Measurements from ENCODE around the gene LAPTM5.
"Not testable (repeated sequence)": the region's sequence is repeated elsewhere in the genome, so short reads cannot be mapped to it uniquely, and the experiment has no call there.

Gene LAPTM5

DNA sequence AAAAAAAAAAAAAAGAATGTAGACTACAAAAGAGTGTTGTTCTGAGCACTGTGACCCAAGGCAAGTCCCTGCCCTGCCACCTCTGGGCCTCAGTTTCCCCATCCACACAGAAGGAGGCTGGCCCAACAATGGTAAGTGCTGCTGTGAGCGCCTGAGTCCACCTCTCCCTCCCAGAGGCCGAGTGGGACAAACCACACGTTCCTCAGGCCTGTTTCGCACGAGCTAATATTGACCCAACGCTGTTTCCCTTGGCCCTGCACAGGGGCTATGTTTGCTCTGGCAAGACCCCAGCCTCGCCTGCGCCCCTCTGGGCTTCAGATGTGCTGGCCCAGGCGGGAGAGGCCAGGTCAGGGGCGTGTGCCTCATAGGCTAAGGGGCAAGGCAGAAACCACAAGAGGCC lies 12.6 kb upstream of the LAPTM5 start:
- no peak for DNase-seq (ENCODE audit: low read depth)

DNA sequence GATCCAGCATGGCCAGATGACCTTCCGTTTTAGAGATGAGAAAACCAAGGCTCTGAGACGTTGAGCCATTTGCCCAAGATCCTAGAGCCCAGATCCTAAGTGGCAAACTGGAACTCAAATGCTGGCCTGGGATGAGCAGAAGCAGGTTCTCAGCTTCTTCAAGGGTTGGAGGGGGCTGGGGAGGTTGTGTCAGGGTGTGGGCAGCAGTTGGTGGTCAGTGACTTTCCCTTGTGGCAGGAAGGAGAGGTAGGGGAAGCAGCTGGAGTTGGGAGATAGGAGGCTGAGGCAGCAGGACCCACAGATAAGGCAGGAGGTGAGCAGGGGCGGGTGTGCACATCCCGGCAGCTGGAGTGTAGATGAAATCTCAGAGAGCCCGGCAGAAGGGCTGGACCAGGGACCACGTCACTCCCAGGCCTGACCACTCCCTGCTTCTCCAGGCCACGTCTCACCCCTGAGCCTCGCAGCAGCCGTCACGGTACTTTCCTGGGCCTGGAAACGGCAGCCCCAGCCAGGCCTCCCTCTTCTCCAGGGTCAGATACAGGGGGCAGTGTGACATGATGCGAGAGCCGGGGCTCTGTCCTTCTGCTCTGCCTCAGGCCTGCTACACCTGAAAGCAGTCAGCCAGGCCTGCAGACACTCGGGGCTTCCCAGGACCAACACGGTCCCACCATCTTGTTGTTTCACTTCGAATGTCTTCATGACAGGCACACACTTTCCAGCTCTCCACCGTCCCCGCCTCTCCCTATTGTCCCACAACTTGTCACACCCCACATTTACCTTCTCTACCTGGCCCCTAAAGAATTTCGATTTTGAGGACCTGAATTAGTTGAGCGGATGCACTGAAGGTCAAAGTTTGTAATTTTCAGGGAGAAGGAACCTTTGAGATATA lies 11.5 kb upstream of the LAPTM5 start:
- DNase-seq (ENCODE audit: low read depth): no peak

DNA sequence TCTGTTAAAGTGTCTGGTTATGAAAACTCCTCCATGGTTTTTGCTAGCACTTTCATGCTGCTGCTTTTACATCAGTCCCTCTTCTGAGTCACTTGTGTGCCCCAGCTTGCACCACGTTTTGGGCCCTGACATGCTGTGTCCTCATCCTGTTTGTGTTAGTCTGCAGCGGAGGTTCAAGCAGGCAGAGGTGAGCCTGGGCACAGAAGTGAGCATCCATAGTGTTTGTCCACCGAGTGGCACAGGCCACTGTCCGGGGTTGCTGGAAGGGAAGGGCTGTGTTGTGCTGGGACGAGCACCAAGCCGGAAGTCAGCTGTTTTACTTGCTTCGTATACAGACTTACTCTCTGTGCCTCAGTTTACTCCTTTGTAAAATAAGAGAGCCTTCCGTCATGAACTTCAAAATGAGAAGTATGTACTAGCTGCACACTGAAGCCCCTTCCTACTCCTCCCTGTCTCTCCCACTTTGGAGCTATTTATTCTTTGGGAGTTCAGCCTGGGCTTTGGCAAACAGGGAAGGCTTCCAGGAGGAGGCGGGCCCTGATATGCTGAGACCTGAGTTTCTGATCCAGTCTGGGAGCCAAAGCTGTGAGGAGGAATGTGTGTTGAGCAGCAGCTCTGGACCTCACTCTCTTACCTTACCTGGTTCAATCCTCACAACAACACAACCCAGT lies 10.7 kb upstream of the LAPTM5 start:
- no peak for DNase-seq (ENCODE audit: low read depth)

DNA sequence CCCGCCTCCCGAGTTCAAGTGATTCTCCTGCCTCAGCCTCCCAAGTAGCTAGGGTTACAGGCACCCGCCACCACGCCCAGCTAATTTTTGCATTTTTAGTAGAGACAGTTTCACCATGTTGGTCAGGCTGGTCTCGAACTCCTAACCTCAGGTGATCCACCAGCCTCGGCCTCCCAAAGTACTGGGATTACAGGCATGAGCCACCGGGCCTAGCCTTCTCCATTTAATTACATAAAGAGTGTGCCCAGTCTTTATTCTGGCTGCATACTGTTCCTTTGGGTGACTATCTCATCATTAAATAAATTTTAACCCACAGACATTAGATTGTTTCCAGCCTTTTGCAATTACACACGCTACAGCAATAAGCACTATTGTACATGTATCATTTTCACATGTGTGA lies 9.4 kb upstream of the LAPTM5 start:
- DNase-seq (ENCODE audit: low read depth): not testable (repeated sequence)

DNA sequence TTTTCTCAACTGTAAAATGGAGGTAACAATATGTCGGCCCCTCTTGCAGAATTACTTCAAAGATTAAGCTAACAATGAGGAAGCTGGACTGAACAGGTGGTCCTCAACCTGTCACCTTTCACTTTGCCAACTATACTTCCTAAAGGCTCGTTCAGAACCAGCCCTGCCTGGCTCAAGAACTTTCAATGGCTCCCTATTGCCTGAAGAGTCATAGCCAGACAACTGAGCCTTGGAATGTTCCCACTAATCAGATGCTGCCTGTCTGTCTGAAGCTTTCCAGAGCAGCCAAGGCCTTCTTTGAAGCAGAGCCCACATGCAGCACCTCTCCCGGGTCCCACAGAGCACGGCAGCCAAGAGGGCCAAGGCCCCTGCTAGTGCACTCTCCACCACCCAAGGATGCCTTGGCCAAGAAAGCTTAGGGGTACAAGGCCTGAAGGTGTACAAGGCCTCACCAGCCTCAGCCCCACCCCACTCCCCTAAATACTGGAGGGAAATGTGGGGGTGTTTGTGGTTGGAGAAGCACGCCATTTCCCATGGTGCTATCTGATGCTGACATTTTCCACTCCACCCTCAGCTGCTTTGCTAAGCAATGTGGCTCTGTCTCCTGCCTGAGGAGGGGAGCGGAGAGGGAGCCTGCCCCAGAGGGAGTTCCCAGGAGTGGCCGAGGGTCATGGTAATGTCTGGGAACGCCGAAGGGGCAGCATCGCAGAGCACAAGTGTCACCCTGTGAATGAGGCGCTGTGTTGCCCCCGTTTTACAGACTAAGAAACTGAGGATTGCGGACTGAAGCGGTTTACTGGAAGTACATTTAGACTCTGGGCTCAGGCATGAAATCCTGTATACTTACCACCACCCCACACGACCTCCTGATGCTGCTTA lies 8.2 kb upstream of the LAPTM5 start:
- no peak for DNase-seq (ENCODE audit: low read depth)

DNA sequence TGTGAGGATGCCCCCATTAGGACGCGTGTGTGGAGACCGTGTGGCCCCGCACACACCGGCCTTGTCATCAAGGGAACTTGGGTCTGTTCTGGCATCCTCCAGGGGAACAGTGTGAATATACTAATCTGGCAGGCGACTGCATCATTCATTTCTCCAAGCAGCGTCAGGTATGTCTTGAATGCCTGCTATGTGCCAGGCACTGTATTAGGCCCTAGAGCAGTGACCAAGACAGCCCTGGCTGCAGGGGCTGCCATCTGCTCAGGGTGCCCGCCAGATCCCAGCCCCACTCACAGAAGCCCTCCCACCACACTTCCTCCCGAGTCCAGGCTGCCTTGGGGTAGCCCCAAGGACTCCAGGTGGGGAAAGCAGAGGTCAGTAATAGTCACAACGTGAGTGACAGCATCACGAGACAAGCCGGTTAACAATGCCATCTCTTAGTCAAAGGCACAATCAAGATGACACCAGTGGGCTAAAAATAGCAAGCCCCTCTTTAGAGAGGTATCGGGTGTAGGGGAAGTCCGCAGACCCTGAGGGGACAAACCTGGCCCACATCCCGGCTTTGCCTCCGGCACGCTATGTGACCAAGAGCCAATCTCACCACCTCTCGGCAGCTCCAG lies 7.5 kb upstream of the LAPTM5 start:
- no peak for DNase-seq (ENCODE audit: low read depth)

DNA sequence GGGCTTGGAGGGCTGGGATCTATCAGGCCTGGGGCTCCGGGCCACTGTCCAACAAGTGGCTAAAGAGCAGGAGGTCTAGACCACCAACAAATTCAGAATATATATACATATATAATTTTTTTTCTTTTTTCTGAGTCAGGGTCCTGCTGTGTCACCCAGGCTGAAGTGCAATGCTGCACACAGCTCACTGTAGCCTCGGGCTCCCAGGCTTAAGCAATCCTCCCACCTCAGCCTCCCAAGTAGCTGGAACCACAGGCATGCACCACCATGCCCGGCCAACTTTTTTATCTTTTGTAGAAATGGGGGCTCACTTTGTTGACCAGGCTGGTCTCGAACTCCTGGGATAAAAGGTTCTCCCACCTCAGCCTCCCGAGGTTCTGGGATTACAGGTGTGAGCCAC lies 6.8 kb upstream of the LAPTM5 start:
- DNase-seq (ENCODE audit: low read depth): no peak

DNA sequence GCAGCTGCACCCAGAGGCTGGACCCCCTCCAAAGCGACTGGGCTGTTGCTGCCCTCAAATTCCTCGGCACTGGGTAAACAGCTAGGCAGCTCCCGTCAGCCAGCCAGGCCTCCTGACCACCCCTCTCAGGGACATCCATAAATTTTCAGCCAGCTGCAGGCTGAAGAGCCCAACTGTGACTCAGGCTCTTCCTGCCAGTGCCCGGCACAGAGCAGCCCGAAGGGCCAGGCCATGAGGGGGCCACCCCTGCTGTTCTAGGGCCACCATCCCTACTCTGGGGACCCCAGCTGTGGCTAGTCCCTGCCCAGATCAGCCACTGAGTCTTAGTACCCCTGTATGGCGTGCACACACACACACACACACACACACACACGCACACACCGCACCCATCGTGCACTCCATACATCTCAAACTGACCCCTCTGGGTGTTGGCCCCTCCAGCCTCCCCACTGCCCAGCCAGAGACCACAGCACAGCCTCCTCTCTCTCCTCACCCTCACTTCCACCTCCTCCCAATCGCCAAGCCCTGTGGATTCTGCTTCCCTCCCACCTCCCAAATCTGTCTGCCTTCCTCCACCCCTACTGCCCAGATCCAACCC lies 6.2 kb upstream of the LAPTM5 start:
- DNase-seq (ENCODE audit: low read depth): no peak

DNA sequence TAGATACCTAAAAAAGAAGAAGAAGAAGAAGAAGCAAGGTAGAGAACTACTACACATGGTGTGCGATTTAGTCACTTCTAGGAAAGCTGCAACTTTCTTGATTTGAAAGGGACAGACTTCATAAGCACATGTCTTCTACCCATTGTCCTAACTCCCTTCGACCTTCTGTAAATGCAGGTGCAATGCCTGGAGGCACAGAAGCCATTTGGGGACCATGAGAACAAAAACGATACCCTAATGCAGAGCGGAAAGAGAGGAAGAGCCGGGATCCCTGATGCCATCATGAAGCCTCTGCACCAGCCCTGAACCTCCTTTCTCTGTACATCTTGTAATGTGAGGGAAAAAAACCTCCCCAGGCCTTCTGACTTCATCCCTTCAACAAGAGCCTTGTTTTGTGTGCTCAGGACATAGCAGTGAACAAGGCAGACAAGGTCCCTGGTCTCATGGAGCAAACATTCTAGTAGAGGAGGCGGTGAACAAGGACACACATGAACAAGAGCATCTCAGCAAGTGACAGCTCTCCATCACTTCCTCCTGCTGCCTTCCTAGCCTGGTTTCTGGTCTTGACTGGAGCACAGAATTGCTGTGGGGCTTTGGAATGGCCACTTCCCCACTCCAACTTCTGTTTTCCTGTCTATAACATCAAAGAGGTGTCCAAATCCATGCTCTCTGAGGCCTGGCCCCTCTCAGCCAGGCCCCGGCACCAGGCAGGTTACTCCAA lies 5.5 kb upstream of the LAPTM5 start:
- DNase-seq (ENCODE audit: low read depth): no peak

DNA sequence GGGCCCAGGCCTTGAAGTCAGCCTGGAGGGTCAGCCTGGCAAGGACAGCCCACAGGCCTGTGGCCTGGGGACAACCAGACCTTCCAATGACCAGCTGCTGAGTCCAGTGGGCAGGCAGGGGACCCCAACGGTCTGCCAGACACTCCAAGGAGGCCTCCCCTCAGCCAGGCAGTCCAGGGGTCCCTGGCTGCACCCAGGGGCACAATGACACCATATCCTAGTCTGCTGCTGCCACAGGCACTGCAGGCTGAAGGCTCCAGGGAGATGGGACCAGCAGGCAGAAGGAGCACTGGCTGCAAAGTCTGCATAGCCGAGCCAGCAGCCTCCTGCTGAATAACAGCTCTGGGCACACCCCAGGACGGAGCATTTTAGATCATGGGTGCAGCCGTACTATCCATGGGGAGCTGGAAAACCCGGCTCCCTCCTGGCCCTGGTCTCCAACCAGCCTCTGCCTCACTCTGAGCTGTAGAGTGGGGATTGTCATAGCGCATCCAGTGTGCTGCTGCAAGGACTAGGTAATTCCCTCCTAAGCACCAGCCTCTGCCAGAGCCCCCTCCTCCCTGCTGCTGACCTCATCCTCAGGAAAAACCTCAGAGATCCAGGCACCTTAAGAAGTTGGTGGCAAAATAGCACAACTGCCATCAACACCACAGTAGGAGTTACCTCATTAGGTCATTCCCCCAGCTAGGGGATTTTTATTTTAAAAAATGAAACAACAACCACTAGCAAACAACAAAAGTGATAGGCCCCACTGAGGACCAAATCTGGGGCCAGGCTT lies 4.8 kb upstream of the LAPTM5 start:
- no peak for DNase-seq (ENCODE audit: low read depth)

DNA sequence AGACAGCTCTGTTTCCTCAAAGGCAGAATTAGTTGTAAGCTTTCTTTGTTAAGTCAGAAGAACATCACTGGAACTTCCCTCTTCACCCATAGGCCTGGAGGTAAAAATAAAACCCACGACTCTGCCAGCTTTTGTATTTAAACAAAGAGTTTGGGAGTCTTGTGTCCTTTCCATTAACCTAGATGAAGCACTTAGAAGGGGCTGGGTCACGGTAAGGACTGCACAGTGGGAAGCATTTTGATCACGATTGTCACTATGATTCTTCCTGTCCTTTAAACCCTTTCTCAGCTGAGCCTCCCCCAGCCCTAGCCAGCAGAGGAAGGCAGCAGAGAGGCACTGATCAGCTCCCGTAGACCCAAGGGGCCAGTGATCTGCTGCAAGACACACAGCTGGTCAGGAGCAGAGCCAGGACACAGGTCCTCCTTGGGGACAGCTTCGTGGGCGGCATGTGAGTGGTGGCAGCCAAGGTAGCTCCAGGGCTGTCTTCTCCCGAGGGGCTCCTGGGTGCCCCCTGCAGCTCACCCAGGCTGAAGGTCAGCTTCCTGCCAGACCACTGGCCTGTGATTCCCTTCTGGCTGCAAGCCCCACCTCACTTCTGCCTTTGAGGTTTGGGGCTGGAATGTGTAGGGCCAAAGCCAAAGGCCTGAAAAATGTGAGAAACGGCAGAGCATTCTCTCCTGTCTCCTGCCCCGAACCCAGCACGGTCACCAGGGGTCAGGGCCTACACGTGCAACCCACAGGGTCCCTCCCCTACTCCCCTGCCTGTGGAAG lies 4.0 kb upstream of the LAPTM5 start:
- no peak for DNase-seq (ENCODE audit: low read depth)

DNA sequence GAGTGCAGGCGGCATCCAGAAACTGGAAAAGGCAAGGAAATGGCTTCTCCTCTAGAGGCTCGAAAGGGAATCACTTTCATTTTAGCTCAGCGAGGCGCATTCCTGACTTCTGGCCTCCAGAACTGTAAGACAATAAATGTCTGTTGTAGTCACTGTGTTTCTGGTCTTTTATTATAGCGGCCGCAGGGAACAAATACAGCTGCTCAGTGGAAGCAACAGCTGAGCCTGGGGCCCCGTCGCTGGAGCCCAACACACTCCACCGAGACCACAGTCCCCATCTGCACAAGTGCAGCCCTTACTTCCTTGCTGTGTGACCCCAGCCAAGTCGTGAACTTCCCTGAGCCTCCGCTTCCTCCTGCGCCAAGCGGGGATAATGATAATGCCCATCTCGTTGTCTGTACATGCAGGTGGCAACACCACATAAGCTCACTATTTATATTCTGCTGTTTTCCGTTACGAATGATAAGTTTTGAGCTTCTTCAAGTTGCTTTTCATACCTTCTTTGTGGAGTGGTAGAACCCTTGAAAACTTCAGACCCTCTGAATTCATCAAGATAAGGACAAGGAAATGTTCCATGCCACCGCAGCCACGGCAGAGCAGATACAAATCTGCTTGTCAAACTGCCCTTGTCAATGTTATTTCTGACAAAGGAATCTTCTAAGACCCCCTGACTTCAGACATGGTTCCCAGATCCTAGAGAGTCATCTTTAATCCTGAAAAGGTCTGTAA lies 3.2 kb upstream of the LAPTM5 start:
- no peak for DNase-seq (ENCODE audit: low read depth)

DNA sequence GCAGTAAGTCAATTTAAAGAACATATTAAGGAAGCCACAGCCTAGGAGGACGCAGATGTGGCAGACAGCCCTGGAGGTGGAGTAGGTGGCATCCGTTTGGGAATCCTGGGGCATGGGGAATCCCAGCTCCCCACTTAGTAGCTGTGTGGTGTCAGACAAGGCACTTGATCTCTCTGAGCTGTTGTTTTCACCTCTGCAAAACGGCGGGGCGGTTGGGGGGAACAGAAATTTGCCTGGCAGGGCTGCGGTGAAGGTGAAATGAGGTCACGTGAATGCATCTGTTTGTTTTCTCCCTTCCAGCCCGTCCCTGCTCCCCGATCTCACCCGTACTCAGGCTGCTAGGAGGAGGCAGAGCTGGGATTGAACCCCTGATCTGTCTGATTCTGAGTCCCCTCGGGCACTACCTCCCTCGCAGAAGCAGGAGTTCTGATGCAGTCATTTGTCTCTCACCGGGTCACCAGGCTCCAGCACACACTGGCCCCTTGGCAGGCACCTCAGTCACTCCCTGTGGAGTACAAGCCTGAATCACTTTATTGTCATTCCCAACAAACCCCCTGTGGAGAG lies 2.2 kb upstream of the LAPTM5 start:
- DNase-seq (ENCODE audit: low read depth): no peak

DNA sequence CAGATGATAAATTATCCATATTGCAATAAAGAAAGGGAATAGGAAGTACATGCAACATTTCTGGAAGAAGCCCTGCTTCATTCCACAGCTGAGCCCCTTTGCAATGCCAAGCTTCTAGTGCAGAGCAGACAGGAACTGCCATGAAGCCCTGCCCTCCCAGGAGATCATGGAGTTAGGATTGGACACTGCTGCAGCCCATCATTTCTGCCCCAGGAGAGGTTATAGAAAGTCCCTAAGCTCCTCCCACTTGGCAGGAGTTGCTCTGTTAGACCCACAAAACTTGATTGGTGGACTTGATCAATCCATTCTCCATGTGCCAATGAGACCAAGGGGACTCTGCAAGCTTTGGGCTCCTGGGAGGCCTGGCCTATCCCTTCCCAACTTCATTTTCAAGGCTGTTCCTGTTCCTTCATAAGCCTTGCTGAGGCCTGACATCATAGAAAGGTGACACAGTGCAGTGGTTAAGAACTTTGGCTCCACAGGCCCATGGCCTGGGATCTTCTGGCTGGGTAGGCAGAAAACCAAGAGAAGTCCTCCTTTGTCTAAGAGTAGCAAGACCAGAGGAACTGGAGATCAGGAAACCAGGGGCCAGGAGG lies 1.3 kb upstream of the LAPTM5 start:
- no peak for DNase-seq (ENCODE audit: low read depth)

DNA sequence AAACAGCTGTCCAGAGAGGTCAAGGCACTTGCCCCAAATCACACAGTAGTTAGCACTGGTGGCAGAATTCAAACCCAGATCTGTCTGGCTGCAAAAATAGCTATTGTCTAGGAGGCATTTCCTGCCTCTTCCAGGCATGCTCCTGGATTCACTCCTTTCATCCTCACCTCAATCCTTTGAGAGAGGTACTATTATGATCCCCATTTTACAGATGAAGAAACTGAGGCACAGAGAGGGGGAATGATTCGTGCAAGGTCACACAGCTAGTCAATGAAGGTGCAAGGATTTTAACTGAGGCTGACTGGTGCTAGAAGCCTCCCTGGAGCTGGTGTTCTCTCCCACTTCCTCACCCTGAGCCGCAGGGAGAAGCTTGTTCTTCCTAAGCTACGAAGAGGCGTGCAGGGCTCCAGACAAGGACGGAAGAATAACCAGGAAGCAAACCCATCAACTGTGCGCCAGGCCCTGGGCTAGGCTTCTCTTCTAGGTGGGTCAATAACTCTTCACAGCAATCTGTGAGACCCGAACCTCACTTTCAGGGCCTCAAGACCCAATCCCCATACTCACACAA lies 631 bp upstream of the LAPTM5 start:
- no peak for DNase-seq (ENCODE audit: low read depth)

DNA sequence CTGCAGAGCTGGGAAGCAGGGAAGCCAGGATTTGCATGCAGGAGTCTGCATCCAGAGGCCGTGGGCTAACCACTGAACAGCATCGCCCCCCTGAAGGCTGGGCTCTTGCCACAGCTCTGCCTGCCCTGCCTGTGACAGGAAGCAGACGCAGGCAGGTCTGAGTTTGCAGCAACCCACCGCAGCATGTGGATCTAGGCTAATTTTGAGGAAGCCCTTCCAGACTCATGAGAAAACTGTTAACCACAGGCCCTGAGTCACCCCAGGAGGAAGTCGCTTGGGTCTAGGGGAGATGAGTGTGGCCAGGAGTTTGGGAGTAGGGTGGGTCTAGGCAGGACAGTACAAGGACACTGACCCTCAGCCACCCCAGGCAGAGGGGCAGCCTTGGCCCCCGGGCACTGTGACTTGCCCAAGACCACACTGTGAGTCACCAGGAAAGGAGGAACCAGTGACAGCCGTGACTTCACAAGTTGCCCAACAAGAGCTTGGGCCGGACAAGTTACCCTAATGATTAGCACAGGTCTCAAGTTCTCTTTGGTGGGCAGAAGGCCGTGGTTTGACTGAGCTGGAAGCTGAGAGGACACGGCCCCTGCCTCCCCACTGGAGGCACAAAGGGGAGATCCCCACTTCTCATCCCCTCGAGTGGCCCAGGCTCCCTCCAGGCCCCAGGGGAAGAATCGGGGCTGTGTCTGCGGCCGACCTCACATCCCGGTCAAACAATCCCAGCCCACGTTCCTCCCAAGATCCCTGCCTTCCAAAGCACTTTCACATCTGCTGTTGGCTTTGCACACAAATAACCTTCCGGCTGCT lies 826 bp downstream of the LAPTM5 start:
- DNase-seq (ENCODE audit: low read depth): no peak

DNA sequence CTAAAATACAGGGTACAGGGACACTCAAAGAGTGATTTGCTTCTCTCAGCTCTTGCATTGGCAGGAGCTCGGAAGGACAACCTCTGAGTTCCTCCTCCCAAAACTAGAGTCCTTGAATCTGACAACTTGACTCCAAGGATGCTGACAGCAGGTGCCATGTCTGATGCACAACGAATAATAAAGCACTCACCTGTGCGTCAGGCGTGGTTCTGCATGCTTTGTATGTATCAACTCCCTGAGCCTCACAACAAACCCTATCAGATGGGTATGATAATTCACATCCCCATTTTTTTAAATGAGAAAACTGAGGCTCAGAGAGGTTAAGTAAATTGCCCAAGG lies 1.4 kb downstream of the LAPTM5 start:
- no peak for DNase-seq (ENCODE audit: low read depth)

All from stimulated activated CD8-positive, alpha-beta memory T cell treated with anti-CD3 and anti-CD28 coated beads, Interleukin-15, amount 100 ng/mL, for 24 hours (primary cell).